CD4-positive, alpha-beta memory T cell (primary cell): ENCODE measurements around the gene TGFBR2. TPM values are rescaled to one million over a fixed set of nuclear protein-coding genes. Genes with fewer than 3 reads are reported as not detected.
A peak's percentile ranks its signal among the peaks of the same experiment; 100 is the strongest.

Experiments used
- CTCF ChIA-PET: fragments of 350-600 bp; sonication (Branson Sonifier 250); formaldehyde crosslinking; loops from one replicate; lab custom pipeline; 2021; ENCODE audit warnings: inconsistent platforms; ENCODE audit not compliant: partially characterized antibody; lab: Charles Lee
- POLR2A ChIA-PET: fragments of 350-600 bp; sonication (Branson Sonifier 250); formaldehyde crosslinking; loops from one replicate; lab custom pipeline; 2021; ENCODE audit not compliant: partially characterized antibody; lab: Charles Lee
- DNase-seq, 5 donors: peaks; one replicate each; pipeline versions ENCODE4 v3.0.0 to v3.0.0-alpha.2; 2020 to 2022; ENCODE audit warnings: mixed read lengths in 1 of 5
- H3K27ac ChIP-seq: one replicate; pipeline ENCODE4 v1.7.0; 2013; ENCODE audit warnings: low read depth, low read length
- H3K27me3 ChIP-seq: 2 replicates; pipeline ENCODE4 v1.7.0; 2013; ENCODE audit warnings: mild to moderate bottlenecking, low read length, moderate library complexity; ENCODE audit not compliant: insufficient read depth
- H3K36me3 ChIP-seq: 2 replicates; pipeline ENCODE4 v1.7.0; 2013; ENCODE audit warnings: mild to moderate bottlenecking, low read length, moderate library complexity; ENCODE audit not compliant: insufficient read depth
- H3K4me1 ChIP-seq: 2 replicates; pipeline ENCODE4 v1.7.0; 2013; ENCODE audit warnings: mild to moderate bottlenecking, low read length, moderate library complexity; ENCODE audit not compliant: insufficient read depth
- H3K4me3 ChIP-seq, 2 donors: one replicate each; pipeline ENCODE4 v1.7.0; 2013; ENCODE audit warnings: low read length in 2 of 2, mild to moderate bottlenecking in 1 of 2
- H3K9me3 ChIP-seq, 2 donors: one replicate each; pipeline ENCODE4 v1.7.0; 2013; ENCODE audit warnings: low read length in 2 of 2, control low read depth in 1 of 2; ENCODE audit not compliant: control insufficient read depth in 1 of 2
- H3K27ac Mint-ChIP-seq, 7 donors: one replicate each; pipeline ENCODE4 v1.8.0; 2020 to 2021; ENCODE audit warnings: mixed read lengths in 7 of 7, mild to moderate bottlenecking in 6 of 7, inconsistent platforms in 3 of 7, moderate library complexity in 3 of 7
- H3K27me3 Mint-ChIP-seq, 2 donors: one replicate each; pipeline ENCODE4 v1.8.0; 2020 to 2021; ENCODE audit warnings: mixed read lengths in 2 of 2
- H3K36me3 Mint-ChIP-seq, 2 donors: one replicate each; pipeline ENCODE4 v1.8.0; 2020 to 2021; ENCODE audit warnings: mixed read lengths in 2 of 2, inconsistent platforms in 1 of 2, mild to moderate bottlenecking in 1 of 2
- H3K4me1 Mint-ChIP-seq, 4 donors: one replicate each; pipeline ENCODE4 v1.8.0; 2020 to 2021; ENCODE audit warnings: mixed read lengths in 4 of 4, mild to moderate bottlenecking in 1 of 4
- H3K4me3 Mint-ChIP-seq, 8 donors: one replicate each; pipeline ENCODE4 v1.8.0; 2020 to 2021; ENCODE audit warnings: mixed read lengths in 8 of 8, mild to moderate bottlenecking in 7 of 8, moderate library complexity in 6 of 8, inconsistent platforms in 3 of 8
- H3K9me3 Mint-ChIP-seq, 8 donors: one replicate each; pipeline ENCODE4 v1.8.0; 2020 to 2021; ENCODE audit warnings: mixed read lengths in 8 of 8, mild to moderate bottlenecking in 5 of 8, inconsistent platforms in 3 of 8, moderate library complexity in 1 of 8
- intact Hi-C: fragments of 100-400 bp; cut with micrococcal nuclease; formaldehyde crosslinking; loops from one replicate; pipeline ENCODE4 v1.15.1; 2023
- polyA plus RNA-seq, 2 donors: library from polyadenylated mRNA; unstranded; fragments of 300-500 nt; fragmentation: Illumina TruSeq; gene quantifications; one replicate each; pipeline ENCODE4 v1.2.3, GENCODE V29; 2021
- total RNA-seq, 2 experiments: library from RNA; stranded (reverse); gene quantifications; one replicate each; pipeline ENCODE4 v1.2.3, GENCODE V29; 2021

TGFBR2 gene
- total and polyA plus RNA-seq, 4 experiments from 2014 or later: 58.7 to 110 (median 110) TPM

- H3K36me3 Mint-ChIP-seq: peaks cover 9 to 23% of the 10 kb centered on the region in 2 donors
- H3K4me1 ChIP-seq: peaks cover 100% of the 10 kb centered on the region
- H3K4me3 ChIP-seq: no peak overlapping the region
- H3K27ac Mint-ChIP-seq: peak overlapping the region; percentile 82 to 97 (median 89)
- POLR2A ChIA-PET: interaction anchor here (0.8 to 21.0 kb wide), 9 partner anchors 9 to 42 kb away, joined by 4 to 580 read pairs (median 13); partner anchors contain the start of gene TGFBR2
- peak overlapping the region; percentile 29 for H3K27ac ChIP-seq
- intact Hi-C loops: no loop called here
- H3K9me3 Mint-ChIP-seq: no peaks in the 10 kb centered on the region
- CTCF ChIA-PET: interaction anchor here (1.1 to 1.8 kb wide), 4 partner anchors 11 to 27 kb away, joined by 3 to 5 read pairs (median 4); no protein-coding TSS in a partner anchor
- H3K4me1 Mint-ChIP-seq: peaks cover 81 to 100% (median 90%) of the 10 kb centered on the region in 4 donors
- H3K27me3 ChIP-seq: no peaks in the 10 kb centered on the region
- no peaks in the 10 kb centered on the region for H3K36me3 ChIP-seq
- no peaks in the 10 kb centered on the region for H3K27me3 Mint-ChIP-seq
- no peaks in the 10 kb centered on the region for H3K9me3 ChIP-seq
- DNase-seq: peak in 1 of 5 donors; percentile 51
- H3K4me3 Mint-ChIP-seq: peak overlapping the region in 6 of 8 donors; percentile 35 to 94 (median 66)
These were observed 33.5 kb downstream of the TGFBR2 start for GRCh38 chr3:30639937-30640336.

DNA sequence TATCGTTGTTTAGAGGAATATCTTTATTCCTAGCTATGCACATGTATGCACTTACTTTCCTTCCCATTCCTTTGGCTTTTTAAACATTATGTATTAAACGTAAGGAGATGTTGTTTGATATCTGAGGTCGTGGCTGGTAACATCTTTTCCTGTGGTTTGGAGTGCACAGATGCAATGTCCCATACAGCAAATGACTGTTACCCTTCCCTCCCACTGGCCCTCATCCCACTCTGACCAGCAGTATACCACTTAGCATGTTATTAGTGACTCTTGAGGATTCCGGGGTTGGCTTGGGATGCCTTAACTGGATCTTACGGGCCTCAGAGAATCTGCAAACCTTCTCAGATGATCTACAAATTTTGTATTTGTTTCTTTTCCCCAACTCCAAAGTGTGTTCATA lies 34.5 kb downstream of the TGFBR2 start:
- Histone ChIP-seq H3K27ac (peak overlapping the region; percentile 7), H3K36me3 (peaks cover 3% of the 10 kb centered on the region), H3K27me3 (no peaks in the 10 kb centered on the region), H3K9me3 (no peaks in the 10 kb centered on the region), H3K4me3 (no peak overlapping the region), H3K4me1 (peaks cover 100% of the 10 kb centered on the region)
- POLR2A ChIA-PET: interaction anchor here (0.9 to 21.0 kb wide), 6 partner anchors 2 to 32 kb away, joined by 3 to 580 read pairs (median 25); no protein-coding TSS in a partner anchor
- intact Hi-C loops: no loop called here
- peak overlapping the region; percentile 85 to 97 (median 89) for H3K27ac Mint-ChIP-seq
- no peaks in the 10 kb centered on the region for H3K27me3 Mint-ChIP-seq
- no peak for DNase-seq
- CTCF ChIA-PET: interaction anchor here (1.1 to 3.7 kb wide), 5 partner anchors 14 to 52 kb away, joined by 3 to 12 read pairs (median 6); no protein-coding TSS in a partner anchor
- peak overlapping the region; percentile 18 to 88 (median 58) for H3K4me3 Mint-ChIP-seq
- peaks cover 80 to 100% (median 89%) of the 10 kb centered on the region in 4 donors for H3K4me1 Mint-ChIP-seq
- peaks cover 14 to 24% of the 10 kb centered on the region in 2 donors for H3K36me3 Mint-ChIP-seq
- H3K9me3 Mint-ChIP-seq: no peaks in the 10 kb centered on the region

DNA sequence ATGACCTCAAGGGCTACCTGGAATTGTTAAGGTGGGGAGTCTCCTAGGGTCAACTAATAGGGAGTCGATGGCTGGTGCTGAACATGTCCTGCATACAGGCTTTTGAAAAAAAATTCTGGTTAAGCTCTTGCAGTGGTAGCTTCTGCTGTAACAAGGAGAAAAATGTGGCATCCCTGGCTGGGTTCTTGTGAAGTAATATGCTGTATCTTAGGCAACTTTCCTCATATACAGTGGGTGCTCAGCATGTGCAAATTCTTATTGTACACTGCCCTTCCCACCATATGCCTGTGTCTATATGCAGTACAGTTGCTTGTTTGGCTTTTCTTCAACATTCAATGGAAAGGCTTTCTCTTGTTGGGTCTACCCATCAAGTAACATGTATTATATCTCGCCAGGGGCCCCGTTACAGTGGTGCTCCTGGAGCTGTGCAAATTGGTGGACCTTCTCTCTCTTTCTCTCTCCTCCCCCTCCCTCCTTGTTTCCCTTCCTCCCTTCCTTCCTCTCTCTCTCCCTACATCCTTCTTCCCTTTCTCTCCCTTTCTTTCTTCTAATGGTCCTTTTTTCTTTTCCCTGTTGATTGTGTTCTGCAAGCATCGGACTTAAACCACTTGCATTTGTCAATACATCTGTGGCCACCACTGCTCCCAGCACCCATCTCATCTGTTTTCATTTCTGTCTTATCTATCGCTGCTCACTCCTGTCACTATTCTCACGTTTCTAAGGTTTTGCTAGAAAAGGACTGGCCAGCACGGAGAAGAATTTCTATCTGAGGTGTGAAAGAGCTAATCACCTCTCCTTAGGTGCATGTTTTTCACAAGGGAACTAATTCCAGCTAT lies 35.2 kb downstream of the TGFBR2 start:
- H3K27ac Mint-ChIP-seq: peak overlapping the region; percentile 85 to 97 (median 89)
- H3K9me3 ChIP-seq: no peaks in the 10 kb centered on the region
- CTCF ChIA-PET: interaction anchor here (1.4 to 3.7 kb wide), 6 partner anchors 12 to 51 kb away, joined by 3 to 18 read pairs (median 7); no protein-coding TSS in a partner anchor
- H3K36me3 Mint-ChIP-seq: peaks cover 19 to 30% of the 10 kb centered on the region in 2 donors
- H3K36me3 ChIP-seq: peaks cover 11% of the 10 kb centered on the region
- peak overlapping the region; percentile 66 for H3K27ac ChIP-seq
- no peaks in the 10 kb centered on the region for H3K27me3 Mint-ChIP-seq
- peak overlapping the region; percentile 8 to 88 (median 72) for H3K4me3 Mint-ChIP-seq
- peaks cover 80 to 100% (median 91%) of the 10 kb centered on the region in 4 donors for H3K4me1 Mint-ChIP-seq
- H3K9me3 Mint-ChIP-seq: no peaks in the 10 kb centered on the region
- no peaks in the 10 kb centered on the region for H3K27me3 ChIP-seq
- no peak overlapping the region for H3K4me3 ChIP-seq
- POLR2A ChIA-PET: interaction anchor here (0.9 to 21.0 kb wide), 9 partner anchors 3 to 34 kb away, joined by 3 to 580 read pairs (median 13); partner anchors contain the start of gene TGFBR2
- peaks cover 100% of the 10 kb centered on the region for H3K4me1 ChIP-seq
- intact Hi-C loops: no loop called here
- no peak for DNase-seq

GRCh38 chr3:30642849-30643361 lies 36.5 kb downstream of the TGFBR2 start:
- Histone ChIP-seq H3K4me1 (peaks cover 99% of the 10 kb centered on the region), H3K27me3 (no peaks in the 10 kb centered on the region), H3K9me3 (no peaks in the 10 kb centered on the region), H3K27ac (peak overlapping the region; percentile 66), H3K36me3 (peaks cover 12% of the 10 kb centered on the region), H3K4me3 (peak overlapping the region in 1 of 2 donors; percentile 13)
- peak in 1 of 5 donors; percentile 47 for DNase-seq
- no peaks in the 10 kb centered on the region for H3K27me3 Mint-ChIP-seq
- intact Hi-C loops: no loop called here
- peaks cover 77 to 97% (median 89%) of the 10 kb centered on the region in 4 donors for H3K4me1 Mint-ChIP-seq
- peaks cover 21 to 30% of the 10 kb centered on the region in 2 donors for H3K36me3 Mint-ChIP-seq
- POLR2A ChIA-PET: interaction anchor here (0.7 to 21.0 kb wide), 15 partner anchors 4 to 64 kb away, joined by 3 to 580 read pairs (median 9); partner anchors contain the start of gene TGFBR2
- H3K4me3 Mint-ChIP-seq: peak overlapping the region; percentile 9 to 86 (median 72)
- H3K9me3 Mint-ChIP-seq: no peaks in the 10 kb centered on the region
- CTCF ChIA-PET: interaction anchor here (1.3 to 3.7 kb wide), 7 partner anchors 10 to 50 kb away, joined by 3 to 18 read pairs (median 6); no protein-coding TSS in a partner anchor
- peak overlapping the region; percentile 88 to 97 (median 93) for H3K27ac Mint-ChIP-seq

DNA sequence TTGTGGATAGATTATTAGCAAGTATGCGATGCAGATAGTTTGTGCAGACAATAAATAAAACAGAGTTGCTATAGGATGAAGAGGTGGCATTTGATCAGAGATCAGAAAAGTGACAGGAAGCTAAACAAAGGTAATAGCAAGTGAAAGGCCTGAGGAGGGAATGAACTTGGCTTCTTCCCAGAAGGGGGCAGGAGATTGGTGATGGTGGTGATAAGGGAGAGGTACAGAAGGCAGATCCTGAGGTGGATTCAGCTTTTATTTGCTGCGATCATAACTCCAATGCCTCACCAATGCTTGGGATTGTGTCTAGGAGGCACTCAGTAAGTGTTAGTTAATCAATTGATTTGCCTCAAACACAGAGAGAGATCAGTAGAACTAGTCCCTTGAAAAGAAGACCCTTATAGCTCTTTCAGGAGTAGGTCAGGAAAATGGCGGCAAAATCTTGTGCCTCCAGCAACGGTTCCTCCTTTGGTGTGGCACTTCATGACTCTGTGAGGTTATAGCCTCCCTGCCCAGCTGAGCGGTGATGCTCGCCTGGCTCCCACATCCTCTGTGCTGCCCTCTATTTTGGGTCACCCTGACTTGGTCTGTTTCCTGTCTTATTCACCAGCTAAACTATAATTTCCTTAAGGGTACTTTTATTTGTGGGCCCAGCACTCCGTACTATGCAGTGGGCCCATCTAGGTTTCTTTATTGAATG lies 37.5 kb downstream of the TGFBR2 start:
- Mint-ChIP-seq H3K4me3 (peak overlapping the region; percentile 71 to 86 (median 78)), H3K9me3 (no peaks in the 10 kb centered on the region), H3K27ac (peak overlapping the region; percentile 88 to 97 (median 93)), H3K27me3 (no peaks in the 10 kb centered on the region), H3K4me1 (peaks cover 78 to 97% (median 88%) of the 10 kb centered on the region in 4 donors), H3K36me3 (peaks cover 31 to 40% of the 10 kb centered on the region in 2 donors)
- CTCF ChIA-PET: interaction anchor here (1.0 to 3.7 kb wide), 13 partner anchors 9 to 325 kb away, joined by 3 to 18 read pairs (median 7); partner anchors contain the start of gene TGFBR2
- Histone ChIP-seq H3K27ac (peak overlapping the region; percentile 66), H3K4me3 (peak overlapping the region in 1 of 2 donors; percentile 37), H3K9me3 (no peaks in the 10 kb centered on the region), H3K36me3 (peaks cover 22% of the 10 kb centered on the region), H3K4me1 (peaks cover 99% of the 10 kb centered on the region), H3K27me3 (no peaks in the 10 kb centered on the region)
- intact Hi-C loops: loop anchor here (1.0 kb wide), 3 partner anchors 13 to 33 kb away; no protein-coding TSS in a partner anchor
- POLR2A ChIA-PET: interaction anchor here (0.8 to 21.0 kb wide), 19 partner anchors 5 to 889 kb away, joined by 3 to 580 read pairs (median 6); partner anchors contain the start of genes STT3B and TGFBR2
- peak; percentile 54 to 81 (median 60) for DNase-seq

GRCh38 chr3:30644615-30645014 lies 38.2 kb downstream of the TGFBR2 start:
- intact Hi-C loops: loop anchor here (1.0 kb wide), 3 partner anchors 13 to 33 kb away; no protein-coding TSS in a partner anchor
- CTCF ChIA-PET: interaction anchor here (1.2 to 3.7 kb wide), 11 partner anchors 9 to 48 kb away, joined by 4 to 18 read pairs (median 7); partner anchors contain the start of gene TGFBR2
- peaks cover 99% of the 10 kb centered on the region for H3K4me1 ChIP-seq
- H3K27ac Mint-ChIP-seq: peak overlapping the region; percentile 88 to 97 (median 93)
- peak; percentile 61 to 87 (median 66) for DNase-seq
- no peaks in the 10 kb centered on the region for H3K27me3 Mint-ChIP-seq
- peak overlapping the region; percentile 66 for H3K27ac ChIP-seq
- H3K4me3 ChIP-seq: peak overlapping the region in 1 of 2 donors; percentile 37
- peaks cover 28% of the 10 kb centered on the region for H3K36me3 ChIP-seq
- peaks cover 37 to 47% of the 10 kb centered on the region in 2 donors for H3K36me3 Mint-ChIP-seq
- POLR2A ChIA-PET: interaction anchor here (0.8 to 21.0 kb wide), 18 partner anchors 6 to 888 kb away, joined by 3 to 580 read pairs (median 6); partner anchors contain the start of genes STT3B and TGFBR2
- H3K4me1 Mint-ChIP-seq: peaks cover 77 to 97% (median 87%) of the 10 kb centered on the region in 4 donors
- H3K27me3 ChIP-seq: no peaks in the 10 kb centered on the region
- H3K4me3 Mint-ChIP-seq: peak overlapping the region; percentile 71 to 86 (median 78)
- H3K9me3 ChIP-seq: no peaks in the 10 kb centered on the region
- no peaks in the 10 kb centered on the region for H3K9me3 Mint-ChIP-seq
